GM12878 (cell line): ENCODE measurements around the gene SRPRB. TPM values are rescaled to one million over a fixed set of nuclear protein-coding genes. Genes with fewer than 3 reads are reported as not detected.

Experiments used
- ATAC-seq: fragments of 200-7000 bp; cut with Tn5 transposase; 3 replicates; pipeline ENCODE4 v1.9.1; 2020; ENCODE audit warnings: mild to moderate bottlenecking, moderate library complexity
- BruUV-seq: library from RNA; stranded (reverse); fragments of 400-500 nt; replicated peaks from 2 replicates; lab custom pipeline; 2021; lab: Mats Ljungman, UMichigan
- CTCF ChIA-PET: fragments of 300-600 bp; sonication (Branson Sonifier 250); formaldehyde crosslinking; extraction: SDS; loops from one replicate; lab custom pipeline; 2021; ENCODE audit warnings: inconsistent platforms; lab: Yijun Ruan, JAX
- POLR2A ChIA-PET: fragments of 350-600 bp; formaldehyde crosslinking; extraction: SDS; loops from one replicate; lab custom pipeline; 2021; ENCODE audit warnings: inconsistent platforms; lab: Charles Lee
- RAD21 ChIA-PET: fragments of 300-600 bp; sonication (Branson Sonifier 250); formaldehyde crosslinking; loops from one replicate; lab custom pipeline; 2023; ENCODE audit warnings: antibody characterized with exemption; ENCODE audit not compliant: unreplicated experiment; lab: Charles Lee
- SMC1A ChIA-PET: fragments of 300-600 bp; sonication (Branson Sonifier 250); formaldehyde crosslinking; loops from one replicate; lab custom pipeline; 2023; ENCODE audit not compliant: unreplicated experiment, uncharacterized antibody; lab: Charles Lee
- DNase-seq: peaks from one replicate; pipeline ENCODE4 v3.0.0-alpha.2; 2011; ENCODE audit warnings: low read depth, low spot score
- FAIRE-seq: peaks from 3 replicates; lab custom pipeline; 2011; peaks lifted over from hg19 to GRCh38; lab: Jason Lieb, UNC
- H2AFZ ChIP-seq: 2 replicates; pipeline ENCODE4 v1.6.0; 2011; ENCODE audit warnings: low read depth, low read length, control low read depth; ENCODE audit not compliant: control insufficient read depth
- H3K27ac ChIP-seq: 2 replicates; pipeline ENCODE4 v1.5.1; 2011; ENCODE audit warnings: control low read depth; ENCODE audit not compliant: control insufficient read depth, insufficient read depth
- H3K27me3 ChIP-seq, 2 experiments: replicated peaks in 1 of 2; 2 replicates each; pipeline versions ENCODE4 v1.6.0 to v1.6.1; 2011; ENCODE audit warnings: low read length in 1 of 2; ENCODE audit not compliant: control insufficient read depth in 2 of 2, insufficient read depth in 2 of 2
- H3K36me3 ChIP-seq, 2 experiments: 2 replicates each; pipeline ENCODE4 v1.5.1; 2011; ENCODE audit warnings: low read length in 1 of 2; ENCODE audit not compliant: control insufficient read depth in 2 of 2, insufficient read depth in 2 of 2
- H3K4me1 ChIP-seq: 2 replicates; pipeline ENCODE4 v1.6.1; 2011; ENCODE audit warnings: mild to moderate bottlenecking, low read length, moderate library complexity, mixed read lengths; ENCODE audit not compliant: control insufficient read depth, insufficient read depth
- H3K4me2 ChIP-seq: 2 replicates; pipeline ENCODE4 v1.6.0; 2011; ENCODE audit warnings: control low read depth; ENCODE audit not compliant: control insufficient read depth, insufficient read depth
- H3K4me3 ChIP-seq: fragments of 200-600 bp; sonication (generic); 2 replicates; pipeline ENCODE4 v1.5.1; 2016
- H3K79me2 ChIP-seq: 2 replicates; pipeline ENCODE4 v1.6.0; 2011; ENCODE audit warnings: low read length; ENCODE audit not compliant: control insufficient read depth, insufficient read depth
- H3K9ac ChIP-seq: 2 replicates; pipeline ENCODE4 v1.8.0; 2011; ENCODE audit warnings: low read length, control low read depth, mixed read lengths; ENCODE audit not compliant: control insufficient read depth, insufficient read depth
- H3K9me3 ChIP-seq: replicated peaks from 3 replicates; pipeline ENCODE4 v1.5.1; 2011; ENCODE audit warnings: mild to moderate bottlenecking, low read length; ENCODE audit not compliant: control insufficient read depth, insufficient read depth
- H4K20me1 ChIP-seq: 2 replicates; pipeline ENCODE4 v1.6.0; 2011; ENCODE audit not compliant: control insufficient read depth, insufficient read depth
- BRCA1 ChIP-seq: IDR thresholded peaks from 2 replicates; pipeline ENCODE4 v1.6.1; 2011; ENCODE audit warnings: low read depth, low read length, improper control_type of control experiment
- DPF2 ChIP-seq: fragments of 450-650 bp; IDR thresholded peaks from 2 replicates; pipeline ENCODE4 v1.6.1; 2017; ENCODE audit warnings: mild to moderate bottlenecking
- EED ChIP-seq: sonication (generic); IDR thresholded peaks from 2 replicates; pipeline ENCODE4 v1.6.1; 2016; ENCODE audit warnings: antibody characterized with exemption, low read depth
- MTA2 ChIP-seq: fragments of 450-650 bp; IDR thresholded peaks from 2 replicates; pipeline ENCODE4 v1.6.1; 2016; ENCODE audit warnings: low read depth, mild to moderate bottlenecking, moderate library complexity
- MTA3 ChIP-seq: IDR thresholded peaks from 2 replicates; pipeline ENCODE4 v1.6.1; 2012; ENCODE audit warnings: low read length, inconsistent platforms, borderline replicate concordance
- NR2F1 ChIP-seq: fragments of 450-650 bp; conservative IDR thresholded peaks from 2 replicates; pipeline ENCODE4 v1.6.1; 2017; ENCODE audit warnings: mild to moderate bottlenecking
- POLR2A ChIP-seq: IDR thresholded peaks from 2 replicates; pipeline ENCODE4 v1.6.1; 2011; ENCODE audit warnings: low read depth, mild to moderate bottlenecking, low read length
- POLR2AphosphoS2 ChIP-seq: IDR thresholded peaks from 2 replicates; pipeline ENCODE4 v1.6.1; 2011; ENCODE audit warnings: low read depth, mild to moderate bottlenecking, low read length, improper control_type of control experiment, moderate library complexity
- RFX5 ChIP-seq: IDR thresholded peaks from 2 replicates; pipeline ENCODE4 v1.6.1; 2011; ENCODE audit warnings: low read depth, low read length, improper control_type of control experiment
- RUNX3 ChIP-seq: IDR thresholded peaks from 2 replicates; pipeline ENCODE4 v1.6.1; 2012; ENCODE audit warnings: low read length, inconsistent platforms
- SKIL ChIP-seq: fragments of 450-650 bp; IDR thresholded peaks from 2 replicates; pipeline ENCODE4 v1.6.1; 2017; ENCODE audit warnings: mild to moderate bottlenecking, low read depth, inconsistent platforms; ENCODE audit not compliant: poor library complexity, severe bottlenecking
- SMC3 ChIP-seq: IDR thresholded peaks from 2 replicates; pipeline ENCODE4 v1.6.1; 2011; ENCODE audit warnings: low read length, improper control_type of control experiment, borderline replicate concordance
- SP1 ChIP-seq: IDR thresholded peaks from one replicate; pipeline ENCODE4 v1.6.1; 2011; ENCODE audit warnings: low read depth, low read length
- SREBF2 ChIP-seq: IDR thresholded peaks from 2 replicates; pipeline ENCODE4 v1.6.1; 2012; ENCODE audit warnings: mild to moderate bottlenecking, low read length
- TAF1 ChIP-seq: IDR thresholded peaks from 2 replicates; pipeline ENCODE4 v1.6.1; 2011; ENCODE audit warnings: mild to moderate bottlenecking, low read depth, low read length, borderline replicate concordance
- ZZZ3 ChIP-seq: IDR thresholded peaks from 2 replicates; pipeline ENCODE4 v1.6.1; 2011; ENCODE audit warnings: low read depth; ENCODE audit not compliant: control insufficient read depth, insufficient read length
- WGBS: methylation state at CpG from one replicate; pipeline ENCODE4 v1.1.6; 2016; ENCODE audit warnings: low lambda C conversion rate; ENCODE audit not compliant: insufficient replicate concordance, insufficient coverage; ENCODE audit errors: missing lambda C conversion rate; 5-methylcytosine and 5-hydroxymethylcytosine counted together
- in situ Hi-C: fragments of 300-500 bp; cut with MboI; formaldehyde crosslinking; loops from 9 replicates; pipeline ENCODE4 v1.14.3; 2018; ENCODE audit warnings: mixed read lengths
- intact Hi-C: fragments of 100-400 bp; cut with micrococcal nuclease; formaldehyde crosslinking; loops from one replicate; pipeline ENCODE4 v1.14.2; 2022; ENCODE audit not compliant: unreplicated experiment
- polyA plus RNA-seq, 11 experiments: library from polyadenylated mRNA; depleted of rRNA in 4 of 11; unstranded in 6 of 11; stranded (reverse) in 5 of 11; fragments of >200 nt; fragmentation: Nextera tagmentation in 4 of 11; fragmentation: Illumina TruSeq in 1 of 11; extraction: Ambion mirVana in 4 of 11; extraction: Trizol in 1 of 11; gene quantifications; 1 replicate in 1 of 11; 2 replicates in 10 of 11; pipeline versions ENCODE4 v1.2.1 to v1.2.3, GENCODE V29; 2011 to 2016; ENCODE audit warnings: inconsistent platforms in 2 of 11, missing spikeins in 2 of 11, low read depth in 1 of 11
- total RNA-seq, 4 experiments: library from RNA; depleted of rRNA in 3 of 4; stranded (reverse); fragments of >200 nt in 3 of 4; fragmentation: Illumina TruSeq in 1 of 4; extraction: Trizol in 1 of 4; gene quantifications; 2 replicates each; pipeline versions ENCODE4 v1.2.1 to v1.2.3, GENCODE V29; 2013 to 2021

Gene SRPRB
- total and polyA plus RNA-seq, 10 of the 15 experiments (the other 5 are each of a cell fraction or from before 2014, with no cell fraction given) = 30.6 to 107 (median 46.6) TPM

GRCh38 chr3:133840767-133841166 lies 35.2 kb downstream of the SRPRB start:
- no peaks in the 10 kb centered on the region for H3K9me3 ChIP-seq
- no peak overlapping the region for H3K4me2 ChIP-seq
- ChIA-PET CTCF (no interaction called here), SMC1A (no interaction called here), RAD21 (no interaction called here), POLR2A (no interaction called here)
- peaks cover 3 to 4% of the 10 kb centered on the region in 2 experiments for H3K27me3 ChIP-seq
- ATAC-seq = no peak
- H3K79me2 ChIP-seq = no peaks in the 10 kb centered on the region
- no peak overlapping the region for H2AFZ ChIP-seq
- H3K4me3 ChIP-seq = no peak overlapping the region
- no peak for TF ChIP-seq EED
- no peak for TF ChIP-seq NR2F1
- TF ChIP-seq ZZZ3 = no peak
- no peak for TF ChIP-seq SREBF2
- TF ChIP-seq MTA2 = no peak
- TF ChIP-seq BRCA1 = no peak
- TF ChIP-seq POLR2AphosphoS2 = no peak
- no peak for TF ChIP-seq TAF1
- TF ChIP-seq RFX5 = no peak
- no peak for TF ChIP-seq POLR2A
- TF ChIP-seq MTA3 = no peak
- no peak for TF ChIP-seq SP1
- no peak for TF ChIP-seq SMC3
- TF ChIP-seq SKIL = no peak
- TF ChIP-seq DPF2 = no peak
- TF ChIP-seq RUNX3 = no peak
- H3K27ac ChIP-seq = no peak overlapping the region
- H3K4me1 ChIP-seq = no peaks in the 10 kb centered on the region
- intact Hi-C loops (no loop called here), in situ Hi-C loops (no loop called here)
- BruUV-seq = no TSS peak
- no peaks in the 10 kb centered on the region for H4K20me1 ChIP-seq
- H3K9ac ChIP-seq = no peak overlapping the region
- no peak for FAIRE-seq
- no peak for DNase-seq
- H3K36me3 ChIP-seq = no peaks in the 10 kb centered on the region; a peak in 1 of 4 replicates
- 21% methylated on average over 6 of the region's 6 CpGs for WGBS
